ENCODE data around the gene PIEZO2. TPM values are rescaled to one million over a fixed set of nuclear protein-coding genes. Genes with fewer than 3 reads are reported as not detected.

Gene PIEZO2
- total and polyA plus RNA-seq, 7 donors, result 0.03 to 0.64 (median 0.13) TPM

DNA sequence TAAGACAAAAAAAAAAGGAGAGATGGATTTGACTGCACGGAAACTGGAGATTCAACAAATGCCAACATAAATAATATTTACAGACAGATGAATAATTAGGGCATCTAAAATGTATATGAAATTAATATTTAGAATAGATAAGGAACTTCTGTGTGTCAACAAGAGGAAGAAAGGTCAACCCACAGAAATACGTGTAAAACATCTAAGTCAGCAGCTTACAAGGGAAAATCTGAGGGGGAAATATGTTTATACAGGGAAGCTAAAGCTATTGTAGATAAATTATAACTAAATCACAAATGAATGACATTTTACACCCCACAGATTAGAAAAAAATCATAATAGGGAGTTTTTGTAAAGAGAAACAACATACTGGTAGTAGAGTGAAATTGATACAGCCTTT, 159.9 kb downstream of the PIEZO2 start:
- ATAC-seq (no peak), DNase-seq (no peak)
- no peak overlapping the region for H3K27ac ChIP-seq
- no peaks in the 10 kb centered on the region for H3K27me3 ChIP-seq (ENCODE audit: insufficient read depth in 3 of 3, low read length in 2 of 3)
- H3K9me3 ChIP-seq, result peaks cover 38% of the 10 kb centered on the region
- H3K4me1 ChIP-seq, result no peaks in the 10 kb centered on the region
- intact Hi-C loops (cut with DNase I), result no loop called here
- WGBS, 3 donors, result 67 to 74% (median 74%) methylated on average over 2 of the region's 2 CpGs
- H3K36me3 ChIP-seq (ENCODE audit: insufficient read depth in 1 of 2, low read depth in 1 of 2), result no peaks in the 10 kb centered on the region
- TF ChIP-seq CTCF (IDR thresholded peaks at IDR 0.05), result no peak
- H3K4me3 ChIP-seq, result no peak overlapping the region

DNA sequence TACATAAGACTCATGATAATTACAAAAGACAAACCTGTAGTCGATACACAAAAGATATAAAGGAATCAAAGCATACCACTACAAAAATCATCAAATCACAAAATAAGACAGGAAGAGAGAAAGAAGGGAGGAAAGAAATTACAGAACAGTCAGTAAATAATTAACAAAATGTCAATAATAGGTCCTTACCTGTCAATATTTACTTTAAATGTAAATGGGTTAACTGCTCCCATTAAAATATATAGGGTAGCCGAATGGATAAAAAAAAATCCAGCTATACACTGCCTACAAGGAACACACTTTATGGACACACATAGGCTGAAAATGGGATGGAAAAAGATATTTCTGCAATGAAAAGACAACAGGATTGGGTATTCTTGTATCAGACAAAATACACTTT, 163.7 kb downstream of the PIEZO2 start:
- no peaks in the 10 kb centered on the region for H3K4me1 ChIP-seq
- H3K27me3 ChIP-seq (ENCODE audit: insufficient read depth in 3 of 3, low read length in 2 of 3), result no peaks in the 10 kb centered on the region
- no peak overlapping the region for H3K27ac ChIP-seq
- intact Hi-C loops (cut with DNase I), result no loop called here
- no peaks in the 10 kb centered on the region for H3K36me3 ChIP-seq (ENCODE audit: insufficient read depth in 1 of 2, low read depth in 1 of 2)
- no peak overlapping the region for H3K4me3 ChIP-seq
- DNase-seq (no peak), ATAC-seq (no peak)
- 81 to 85% (median 83%) methylated on average over 2 of the region's 2 CpGs for WGBS, 3 donors
- H3K9me3 ChIP-seq, result peaks cover 41% of the 10 kb centered on the region
- no peak for TF ChIP-seq CTCF (IDR thresholded peaks at IDR 0.05)

- H3K36me3 ChIP-seq (ENCODE audit: insufficient read depth in 1 of 2, low read depth in 1 of 2), result no peaks in the 10 kb centered on the region
- H3K9me3 ChIP-seq, result peaks cover 8% of the 10 kb centered on the region
- no peak for DNase-seq
- WGBS, 3 donors, result 74 to 81% (median 76%) methylated on average over 7 of the region's 7 CpGs
- no peaks in the 10 kb centered on the region for H3K27me3 ChIP-seq (ENCODE audit: insufficient read depth in 3 of 3, low read length in 2 of 3)
- H3K4me1 ChIP-seq, result no peaks in the 10 kb centered on the region
- no peak for TF ChIP-seq CTCF (IDR thresholded peaks at IDR 0.05)
- ATAC-seq, result no peak
- no peak overlapping the region for H3K4me3 ChIP-seq
- intact Hi-C loops (cut with DNase I), result no loop called here
- H3K27ac ChIP-seq, result no peak overlapping the region
These were observed 170.0 kb downstream of the PIEZO2 start for GRCh38 chr18:10979411-10979810.

GRCh38 chr18:10977042-10977441, 172.3 kb downstream of the PIEZO2 start:
- no peaks in the 10 kb centered on the region for H3K27me3 ChIP-seq (ENCODE audit: insufficient read depth in 3 of 3, low read length in 2 of 3)
- intact Hi-C loops (cut with DNase I), result no loop called here
- DNase-seq (no peak), ATAC-seq (no peak)
- H3K36me3 ChIP-seq (ENCODE audit: insufficient read depth in 1 of 2, low read depth in 1 of 2), result no peaks in the 10 kb centered on the region
- H3K4me1 ChIP-seq, result no peaks in the 10 kb centered on the region
- H3K9me3 ChIP-seq, result no peaks in the 10 kb centered on the region
- H3K27ac ChIP-seq, result no peak overlapping the region
- H3K4me3 ChIP-seq, result no peak overlapping the region
- no peak for TF ChIP-seq CTCF (IDR thresholded peaks at IDR 0.05)

DNA sequence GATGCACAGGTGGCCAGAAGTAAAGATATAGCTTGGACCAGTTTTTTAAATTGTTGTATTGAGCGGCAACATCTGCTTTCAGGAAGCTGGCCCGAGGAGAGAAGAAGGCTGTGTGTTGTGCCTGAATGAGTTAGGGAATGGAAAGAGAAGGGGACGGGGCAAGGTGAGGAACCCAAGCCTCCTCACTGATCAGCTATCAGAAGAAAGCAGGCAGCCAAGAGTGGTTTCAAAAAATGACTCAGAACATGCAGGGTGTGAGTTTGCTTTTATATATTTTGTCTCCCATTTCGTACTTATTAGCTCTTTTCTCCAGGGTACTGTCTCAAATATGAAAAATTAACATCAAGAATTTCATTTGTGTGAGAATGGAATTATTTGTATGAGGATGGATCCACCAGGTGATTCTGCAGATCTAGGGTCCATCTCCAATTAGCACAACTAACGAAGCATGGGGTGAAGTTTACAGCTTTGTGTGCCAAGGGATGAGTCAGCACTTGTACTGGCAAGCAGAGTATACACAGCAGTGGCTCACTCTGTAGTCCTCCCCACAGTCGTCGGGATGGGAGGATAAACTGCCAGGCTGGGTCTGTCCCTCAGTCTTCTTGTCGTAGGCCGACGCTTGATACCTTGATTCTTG, 175.7 kb downstream of the PIEZO2 start:
- Histone ChIP-seq H3K36me3 (ENCODE audit: insufficient read depth in 1 of 2, low read depth in 1 of 2) (no peaks in the 10 kb centered on the region), H3K9me3 (peaks cover 3% of the 10 kb centered on the region), H3K27ac (no peak overlapping the region), H3K4me1 (no peaks in the 10 kb centered on the region), H3K4me3 (no peak overlapping the region), H3K27me3 (ENCODE audit: insufficient read depth in 3 of 3, low read length in 2 of 3) (no peaks in the 10 kb centered on the region)
- intact Hi-C loops (cut with DNase I), result no loop called here
- ATAC-seq (no peak), DNase-seq (no peak)
- 49 to 62% (median 51%) methylated on average over 10 of the region's 10 CpGs for WGBS, 3 donors
- TF ChIP-seq CTCF (IDR thresholded peaks at IDR 0.05), result no peak

All from psoas muscle (tissue), 8 donors.